HT-29 (cell line): Measurements from ENCODE around the gene ICE1. TPM values are rescaled to one million over a fixed set of nuclear protein-coding genes. Genes with fewer than 3 reads are reported as not detected.

ENCODE experiments used
- DNase-seq: peaks from one replicate; pipeline ENCODE4 v3.0.0-alpha.2; 2015; ENCODE audit warnings: low spot score
- total RNA-seq: library from RNA; depleted of rRNA; stranded (reverse); fragments of >200 nt; shearing (Covaris generic); gene quantifications from 2 replicates; pipeline ENCODE4 v1.2.3, GENCODE V29; 2014

Gene ICE1
- total RNA-seq, 1 experiment from 2014 or later = 18.1 TPM

DNA sequence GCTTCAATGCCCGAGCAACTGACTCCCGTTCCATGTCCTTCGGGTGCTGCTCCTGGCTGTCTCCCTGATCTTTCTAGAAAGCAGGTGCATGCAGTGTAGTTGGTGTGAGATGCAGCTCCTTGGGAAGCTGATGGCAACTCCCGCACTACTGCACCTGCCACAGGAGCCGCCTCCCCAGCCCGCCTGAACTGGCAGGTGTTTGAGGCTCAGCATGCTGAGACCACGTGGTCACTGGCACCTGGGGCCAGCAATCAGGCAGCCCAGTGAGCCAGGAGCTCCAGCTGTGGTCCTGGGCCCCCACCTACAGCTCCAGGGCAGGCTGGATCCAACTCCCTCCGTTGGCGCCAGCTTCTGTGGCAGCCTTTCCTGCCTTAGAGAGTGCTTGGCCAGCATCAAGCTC lies 111.5 kb downstream of the ICE1 start:
- DNase-seq = no peak

DNA sequence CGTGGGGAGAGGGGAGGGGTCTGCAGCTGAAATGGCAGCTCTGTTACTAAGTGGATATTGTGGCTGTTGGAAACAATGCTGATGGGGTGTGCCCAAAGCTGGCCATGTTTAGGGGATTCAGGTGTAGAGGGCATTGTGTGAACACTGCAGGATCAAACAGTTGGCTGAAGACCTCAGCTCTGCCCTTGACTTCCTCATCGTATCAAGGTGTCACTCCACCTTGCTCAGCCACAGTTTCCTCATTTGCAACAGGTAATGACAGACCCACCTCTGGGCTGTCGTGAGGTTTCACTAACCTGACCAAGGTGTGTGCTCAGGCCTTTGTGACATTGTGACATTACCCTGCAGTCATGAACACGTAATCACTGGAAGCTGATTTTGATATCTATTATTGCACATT lies 111.9 kb downstream of the ICE1 start:
- DNase-seq = no peak

DNA sequence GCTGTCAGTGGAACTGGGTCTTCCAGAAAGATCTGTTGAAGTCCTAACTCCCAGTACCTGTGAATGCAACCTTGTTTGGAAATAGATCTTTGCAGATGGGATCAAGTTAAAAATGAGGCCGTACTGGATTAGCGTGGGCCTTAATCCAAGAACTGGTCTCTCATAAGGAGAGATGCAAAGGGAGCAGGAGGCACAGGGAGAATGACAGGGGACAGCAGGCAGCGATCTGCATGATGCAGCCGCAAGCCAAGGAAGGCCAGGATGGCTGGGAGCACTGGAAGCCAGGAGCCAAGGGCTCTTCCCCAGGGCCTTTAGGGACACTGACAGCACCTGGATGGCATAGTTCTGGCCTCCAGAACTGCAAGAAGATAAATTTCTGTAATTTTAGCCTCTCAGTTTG lies 114.4 kb downstream of the ICE1 start:
- DNase-seq = no peak

DNA sequence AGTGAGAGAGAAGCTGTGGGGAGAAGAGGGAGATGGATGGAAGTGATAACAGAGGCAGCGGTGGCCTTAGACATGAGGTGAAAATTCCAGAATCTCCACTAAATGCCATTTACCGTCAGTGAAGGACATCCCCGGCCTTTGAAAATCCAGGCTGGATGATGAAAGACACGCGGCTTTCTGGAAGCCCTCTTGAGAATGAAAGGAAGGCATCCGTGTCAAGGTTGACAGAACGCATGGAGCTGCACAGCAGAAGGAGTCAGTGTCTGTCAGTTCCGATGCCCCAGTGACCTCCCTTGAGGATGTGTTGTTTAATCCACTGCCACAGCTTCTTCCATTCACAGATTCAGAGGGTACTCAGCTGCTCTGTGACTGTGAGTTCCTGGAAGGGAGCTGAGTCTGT lies 114.9 kb downstream of the ICE1 start:
- no peak for DNase-seq

DNA sequence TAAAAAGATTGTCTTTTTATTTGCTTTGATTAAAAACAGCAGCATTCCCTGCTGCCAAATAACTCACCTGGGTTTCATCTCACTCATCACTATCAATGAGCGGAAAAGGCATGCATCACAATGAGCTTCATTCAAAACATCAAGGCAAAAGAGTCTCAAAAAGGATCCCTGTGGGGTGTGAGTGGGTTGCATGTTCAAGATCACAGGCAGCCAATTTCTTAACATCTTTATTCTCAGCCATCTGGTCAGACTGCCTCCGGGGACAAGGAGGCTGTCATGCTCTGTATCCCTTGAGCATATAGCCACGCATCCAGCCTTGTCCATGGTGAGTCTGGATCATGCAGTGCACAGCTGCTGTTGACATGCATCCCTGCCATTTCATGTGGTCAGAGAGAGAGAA lies 117.1 kb downstream of the ICE1 start:
- no peak for DNase-seq
